Measurements from ENCODE around the gene HCLS1.

HCLS1 gene, protein sequence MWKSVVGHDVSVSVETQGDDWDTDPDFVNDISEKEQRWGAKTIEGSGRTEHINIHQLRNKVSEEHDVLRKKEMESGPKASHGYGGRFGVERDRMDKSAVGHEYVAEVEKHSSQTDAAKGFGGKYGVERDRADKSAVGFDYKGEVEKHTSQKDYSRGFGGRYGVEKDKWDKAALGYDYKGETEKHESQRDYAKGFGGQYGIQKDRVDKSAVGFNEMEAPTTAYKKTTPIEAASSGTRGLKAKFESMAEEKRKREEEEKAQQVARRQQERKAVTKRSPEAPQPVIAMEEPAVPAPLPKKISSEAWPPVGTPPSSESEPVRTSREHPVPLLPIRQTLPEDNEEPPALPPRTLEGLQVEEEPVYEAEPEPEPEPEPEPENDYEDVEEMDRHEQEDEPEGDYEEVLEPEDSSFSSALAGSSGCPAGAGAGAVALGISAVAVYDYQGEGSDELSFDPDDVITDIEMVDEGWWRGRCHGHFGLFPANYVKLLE

GRCh38 chr3:121660356-121661171, at the start of gene HCLS1:
TSS of gene HCLS1 (minus strand) at chr3:121660903. CDS start at chr3:121658347, 2,556 bp downstream.
- Histone ChIP-seq H3K27ac (no peak within 1 kb of the TSS), H3K36me3 (peaks cover 24% of the 10 kb centered on the region), H3K4me3 (ENCODE audit: low read depth, low read length) (no peak within 1 kb of the TSS), H3K27me3 (ENCODE audit: insufficient read depth, low read depth, severe bottlenecking) (no peaks in the 10 kb centered on the region), H3K9me3 (ENCODE audit: severe bottlenecking) (no peaks in the 10 kb centered on the region)
- TF ChIP-seq CTCF (IDR thresholded peaks at IDR 0.05; ENCODE audit: low read depth, low read length), result no peak
- no peak for DNase-seq

DNA sequence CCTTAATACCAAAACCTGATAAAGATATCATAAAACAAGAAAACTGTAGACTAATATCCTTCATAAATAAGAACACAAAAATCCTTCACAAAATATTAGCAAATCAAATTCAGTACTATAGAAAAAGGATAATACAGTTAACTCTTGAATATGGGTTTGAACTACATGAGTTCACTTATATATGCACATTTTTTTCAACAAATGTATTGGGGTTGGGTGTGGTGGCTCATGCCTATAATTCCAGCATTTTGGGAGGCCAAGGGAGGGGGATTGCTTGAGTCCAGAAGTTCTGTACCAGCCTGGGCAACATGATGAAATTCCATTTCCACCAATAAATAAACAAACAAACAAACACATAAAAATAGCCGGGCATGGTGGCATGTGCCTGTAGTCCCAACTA, 49.6 kb upstream of the HCLS1 start:
- no peak for DNase-seq
- Histone ChIP-seq H3K27me3 (ENCODE audit: insufficient read depth, low read depth, severe bottlenecking) (no peaks in the 10 kb centered on the region), H3K36me3 (peaks cover 64% of the 10 kb centered on the region), H3K27ac (no peak overlapping the region), H3K9me3 (ENCODE audit: severe bottlenecking) (no peaks in the 10 kb centered on the region), H3K4me3 (ENCODE audit: low read depth, low read length) (no peak overlapping the region)
- TF ChIP-seq CTCF (IDR thresholded peaks at IDR 0.05; ENCODE audit: low read depth, low read length), result no peak

- Histone ChIP-seq H3K36me3 (peaks cover 54% of the 10 kb centered on the region), H3K27ac (no peak overlapping the region), H3K9me3 (ENCODE audit: severe bottlenecking) (no peaks in the 10 kb centered on the region), H3K4me3 (ENCODE audit: low read depth, low read length) (no peak overlapping the region), H3K27me3 (ENCODE audit: insufficient read depth, low read depth, severe bottlenecking) (no peaks in the 10 kb centered on the region)
- no peak for TF ChIP-seq CTCF (IDR thresholded peaks at IDR 0.05; ENCODE audit: low read depth, low read length)
- DNase-seq, result no peak
These were observed 47.0 kb upstream of the HCLS1 start for GRCh38 chr3:121707531-121708273.

GRCh38 chr3:121705541-121705940, 44.8 kb upstream of the HCLS1 start:
- Histone ChIP-seq H3K4me3 (ENCODE audit: low read depth, low read length) (no peak overlapping the region), H3K27ac (no peak overlapping the region), H3K36me3 (peaks cover 58% of the 10 kb centered on the region), H3K9me3 (ENCODE audit: severe bottlenecking) (no peaks in the 10 kb centered on the region), H3K27me3 (ENCODE audit: insufficient read depth, low read depth, severe bottlenecking) (no peaks in the 10 kb centered on the region)
- no peak for TF ChIP-seq CTCF (IDR thresholded peaks at IDR 0.05; ENCODE audit: low read depth, low read length)
- no peak for DNase-seq

GRCh38 chr3:121703973-121704372, 43.3 kb upstream of the HCLS1 start:
- H3K9me3 ChIP-seq (ENCODE audit: severe bottlenecking), result no peaks in the 10 kb centered on the region

More at GRCh38 chr3:121703973-121704372, 43.3 kb upstream of the HCLS1 start:
- H3K27me3 ChIP-seq (ENCODE audit: insufficient read depth, low read depth, severe bottlenecking), result no peaks in the 10 kb centered on the region
- peaks cover 65% of the 10 kb centered on the region for H3K36me3 ChIP-seq
- no peak overlapping the region for H3K4me3 ChIP-seq (ENCODE audit: low read depth, low read length)
- no peak for TF ChIP-seq CTCF (IDR thresholded peaks at IDR 0.05; ENCODE audit: low read depth, low read length)
- DNase-seq, result no peak
- no peak overlapping the region for H3K27ac ChIP-seq
